ENCODE measurements around the gene KCTD17. TPM values are rescaled to one million over a fixed set of nuclear protein-coding genes. Genes with fewer than 3 reads are reported as not detected.

The KCTD17 gene
- total RNA-seq, 2 experiments from 2014 or later = 22.9 to 25.4 TPM

DNA sequence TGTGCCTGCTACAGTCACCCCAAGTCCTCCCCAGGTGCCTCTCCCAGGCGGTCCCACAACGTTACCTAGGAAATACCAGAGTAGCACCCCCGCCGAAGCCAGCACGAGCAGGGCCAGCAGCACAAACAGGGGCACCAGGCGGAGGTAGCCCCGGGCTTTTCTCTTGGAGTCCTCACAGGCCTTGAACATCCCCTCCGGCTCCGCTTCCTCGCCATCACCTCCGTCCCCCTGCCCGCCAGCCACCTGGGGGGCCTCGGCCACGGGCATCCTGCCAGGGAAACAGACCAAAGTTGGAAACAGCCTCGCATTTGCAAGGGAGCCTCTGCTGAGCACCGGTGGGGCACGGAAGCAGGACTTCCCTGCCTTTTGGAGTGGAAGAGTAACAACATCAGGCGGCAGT, 51.6 kb downstream of the KCTD17 start:
- Mint-ChIP-seq H3K27me3 (peaks cover 6% of the 10 kb centered on the region), H3K27ac (no peak overlapping the region), H3K9me3 (no peaks in the 10 kb centered on the region), H3K36me3 (no peaks in the 10 kb centered on the region), H3K4me3 (no peak overlapping the region), H3K4me1 (peaks cover 26% of the 10 kb centered on the region)
- DNase-seq = no peak

DNA sequence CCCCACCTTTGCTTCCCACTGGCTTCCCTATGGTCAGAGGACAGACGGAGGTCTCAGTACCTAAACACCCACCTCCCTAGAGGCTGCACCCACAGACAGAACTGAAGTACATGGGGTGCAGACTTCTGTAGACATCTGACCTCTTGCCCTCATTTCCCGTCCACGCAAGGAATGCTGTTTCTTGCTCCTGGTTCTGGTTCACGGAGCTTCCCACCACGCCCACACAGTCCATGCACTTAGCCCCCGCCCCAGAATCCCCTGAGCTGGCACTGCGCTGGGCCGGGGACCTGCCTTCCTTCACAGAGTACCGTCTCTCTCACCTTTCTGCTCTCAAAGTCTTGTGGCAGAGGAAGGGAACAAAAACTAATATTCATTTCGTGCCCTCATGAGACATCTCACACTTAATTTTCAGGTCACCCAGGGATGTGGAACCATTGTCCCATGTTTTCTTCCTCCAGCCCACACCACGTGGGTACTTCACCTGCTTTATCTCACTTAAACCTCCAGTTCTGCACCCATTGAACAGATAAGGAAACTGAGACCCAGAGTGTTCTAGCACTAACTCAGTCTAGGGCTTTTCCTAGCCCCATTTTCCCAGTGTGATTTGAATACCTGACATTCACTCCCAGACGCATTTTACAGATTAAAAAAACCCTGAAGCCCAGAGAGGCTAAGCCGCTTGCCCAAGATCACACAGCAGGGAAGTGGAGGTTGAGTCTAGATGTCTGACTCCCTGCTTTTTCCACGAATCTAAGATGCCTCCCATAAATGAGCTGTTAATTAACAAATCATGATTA, 52.3 kb downstream of the KCTD17 start:
- no peak overlapping the region for H3K27ac Mint-ChIP-seq
- H3K4me3 Mint-ChIP-seq = no peak overlapping the region
- H3K9me3 Mint-ChIP-seq = no peaks in the 10 kb centered on the region
- no peak for DNase-seq
- peaks cover 21% of the 10 kb centered on the region for H3K4me1 Mint-ChIP-seq
- H3K36me3 Mint-ChIP-seq = no peaks in the 10 kb centered on the region
- H3K27me3 Mint-ChIP-seq = peaks cover 6% of the 10 kb centered on the region

DNA sequence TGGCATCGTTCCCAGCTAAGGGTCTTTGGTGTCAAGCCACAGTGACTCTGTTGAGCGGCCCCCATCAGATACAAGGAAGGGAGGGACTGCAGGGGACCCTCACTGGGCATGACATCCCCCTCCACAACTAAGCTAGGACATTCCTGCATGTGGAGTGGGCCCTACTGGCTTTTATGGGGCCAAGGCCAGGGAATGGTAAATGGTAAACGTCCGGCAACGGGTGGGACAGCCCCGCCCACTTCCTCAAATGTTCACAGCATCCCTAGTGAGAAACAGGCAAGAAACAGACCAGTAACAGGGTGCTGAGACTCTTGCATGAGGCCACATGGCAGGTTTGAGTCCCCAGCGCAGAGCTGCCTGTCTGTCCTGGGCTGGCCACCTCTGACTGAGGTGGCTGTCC, 53.6 kb downstream of the KCTD17 start:
- no peak for DNase-seq
- Mint-ChIP-seq H3K27ac (no peak overlapping the region), H3K27me3 (peaks cover 6% of the 10 kb centered on the region), H3K36me3 (no peaks in the 10 kb centered on the region), H3K9me3 (no peaks in the 10 kb centered on the region), H3K4me1 (peaks cover 17% of the 10 kb centered on the region), H3K4me3 (no peak overlapping the region)

DNA sequence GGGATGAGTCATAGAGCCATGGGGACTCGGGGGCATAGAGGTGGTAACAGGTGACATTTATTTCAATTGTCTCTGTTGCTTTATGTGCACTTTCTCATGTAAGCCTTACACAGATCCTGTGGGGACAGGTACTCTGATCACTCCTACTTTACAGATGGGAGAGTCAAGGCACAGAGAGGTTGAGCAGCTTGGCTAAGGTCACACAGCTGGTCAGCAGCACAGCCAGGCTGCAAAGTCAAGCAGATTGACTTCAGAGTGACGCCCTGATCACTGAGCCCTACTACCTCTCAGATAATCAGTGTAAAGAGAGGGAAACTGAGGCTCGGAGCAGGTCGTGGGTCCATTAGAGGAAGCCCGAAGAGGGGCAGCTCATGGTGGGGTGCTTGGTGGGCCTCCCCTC, 54.4 kb downstream of the KCTD17 start:
- peaks cover 9% of the 10 kb centered on the region for H3K4me1 Mint-ChIP-seq
- no peak overlapping the region for H3K27ac Mint-ChIP-seq
- peaks cover 6% of the 10 kb centered on the region for H3K27me3 Mint-ChIP-seq
- no peak for DNase-seq
- no peak overlapping the region for H3K4me3 Mint-ChIP-seq
- no peaks in the 10 kb centered on the region for H3K9me3 Mint-ChIP-seq
- H3K36me3 Mint-ChIP-seq = no peaks in the 10 kb centered on the region

DNA sequence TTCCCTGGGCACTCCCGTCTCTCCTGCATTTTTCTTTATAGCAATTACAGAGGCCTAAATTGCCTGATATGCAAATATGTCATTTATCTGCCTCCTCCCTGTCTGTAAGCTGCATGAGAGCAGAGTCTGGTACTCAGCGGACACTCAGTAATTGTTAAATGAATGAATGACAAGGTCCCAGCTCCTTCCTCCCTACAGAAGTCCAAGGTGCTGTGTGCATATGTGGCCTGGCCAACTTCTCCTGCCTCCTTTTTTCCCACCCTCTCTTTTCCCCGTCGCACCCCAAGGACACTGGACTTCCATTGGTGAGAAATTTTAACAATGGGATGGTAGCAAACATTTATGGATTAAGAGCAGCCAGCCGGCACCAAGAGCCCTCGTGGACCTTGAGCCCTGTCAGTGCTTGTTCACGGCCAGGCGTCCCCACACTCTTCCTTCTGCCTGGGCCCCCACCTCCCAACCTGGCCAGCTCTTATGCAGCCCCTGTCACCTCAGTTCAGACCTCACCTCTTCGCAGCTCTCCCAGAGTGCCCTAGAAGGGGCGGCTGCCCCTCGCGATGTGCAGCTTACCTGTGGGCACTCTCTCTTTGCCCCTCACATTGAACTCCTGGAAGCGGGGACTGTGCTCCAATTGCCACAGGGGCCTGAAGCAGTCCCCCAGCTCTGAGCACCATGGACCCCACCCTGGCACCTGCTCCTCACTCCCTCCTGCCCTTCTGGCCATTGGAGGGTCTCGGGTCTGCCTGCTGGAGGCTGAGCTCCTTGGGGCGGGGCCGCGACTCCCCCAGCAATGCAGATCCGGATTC, 56.5 kb downstream of the KCTD17 start:
- no peaks in the 10 kb centered on the region for H3K9me3 Mint-ChIP-seq
- H3K27me3 Mint-ChIP-seq = peaks cover 6% of the 10 kb centered on the region
- DNase-seq = no peak
- no peaks in the 10 kb centered on the region for H3K36me3 Mint-ChIP-seq
- H3K27ac Mint-ChIP-seq = no peak overlapping the region
- H3K4me1 Mint-ChIP-seq = peaks cover 8% of the 10 kb centered on the region
- no peak overlapping the region for H3K4me3 Mint-ChIP-seq

DNA sequence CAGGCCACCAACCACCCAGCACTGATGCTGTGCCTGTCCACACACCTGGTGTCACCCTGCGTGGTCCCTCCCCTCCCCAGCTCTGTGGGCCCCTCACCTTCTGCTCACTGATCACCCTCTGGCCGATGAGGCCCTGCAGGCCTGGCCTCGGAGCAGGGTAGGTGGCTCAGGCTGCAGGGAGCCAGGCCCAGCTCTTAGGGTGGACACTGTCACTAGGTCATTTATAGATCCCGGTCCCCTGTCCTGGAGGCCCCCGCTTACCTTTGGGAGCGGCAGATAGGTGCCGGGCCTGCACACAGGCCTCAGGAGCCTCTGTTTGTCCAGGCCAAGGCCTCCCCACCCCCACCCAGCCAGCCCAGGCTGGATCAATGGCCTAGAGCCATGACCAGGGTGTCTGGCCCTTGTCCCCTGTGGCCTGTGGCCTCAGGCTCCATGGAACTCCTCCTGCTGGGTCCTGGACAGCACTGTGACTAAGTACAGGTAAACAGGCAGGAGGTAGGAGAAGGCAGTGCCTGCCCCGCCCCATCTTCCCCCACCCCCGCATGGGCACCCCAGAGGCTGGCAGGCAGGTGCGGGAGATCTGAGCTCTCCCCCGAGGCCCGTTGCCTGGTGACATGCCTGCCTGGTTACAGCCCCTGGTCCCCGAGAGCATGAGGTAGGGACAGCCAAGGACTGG, 57.8 kb downstream of the KCTD17 start, which contains the start of gene TMPRSS6:
TMPRSS6 (minus strand) TSS at position 472 of the 676 bp plus-strand sequence. CDS start 6,296 bp downstream, outside the sequence.
- peaks cover 8% of the 10 kb centered on the region for H3K4me1 Mint-ChIP-seq
- DNase-seq = no peak
- no peak within 1 kb of the TSS for H3K27ac Mint-ChIP-seq
- H3K36me3 Mint-ChIP-seq = no peaks in the 10 kb centered on the region
- peaks cover 1% of the 10 kb centered on the region for H3K27me3 Mint-ChIP-seq
- H3K9me3 Mint-ChIP-seq = no peaks in the 10 kb centered on the region
- no peak within 1 kb of the TSS for H3K4me3 Mint-ChIP-seq

DNA sequence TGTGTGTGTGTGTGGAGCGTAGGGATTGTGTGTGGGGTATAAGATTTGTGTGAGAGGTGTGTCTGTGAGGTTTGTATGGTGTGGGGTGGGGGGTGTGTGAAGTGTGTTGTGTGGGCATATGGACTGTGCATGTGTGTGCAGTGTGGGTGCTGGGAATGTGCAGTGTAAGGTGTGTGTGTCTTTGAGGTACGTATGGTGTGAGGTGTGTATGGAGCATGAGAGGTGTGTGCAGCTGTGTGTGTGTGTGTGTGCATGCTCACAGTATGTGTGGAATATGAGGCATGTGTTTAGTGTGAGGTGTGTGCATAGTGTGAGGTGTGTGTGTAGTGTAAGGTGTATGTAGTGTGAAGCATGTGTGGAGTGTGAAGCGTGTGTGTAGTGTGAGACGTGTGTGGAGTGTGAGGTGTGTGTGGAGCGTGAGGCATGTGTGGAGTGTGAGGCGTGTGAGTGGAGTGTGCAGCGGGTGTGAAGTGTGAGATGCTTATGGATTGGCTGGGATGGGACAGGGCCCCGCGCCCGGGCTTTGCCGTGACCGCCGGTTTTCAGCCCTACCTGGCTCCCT, 59.7 kb downstream of the KCTD17 start:
- Mint-ChIP-seq H3K27ac (no peak overlapping the region), H3K9me3 (no peaks in the 10 kb centered on the region), H3K4me3 (no peak overlapping the region), H3K4me1 (peaks cover 11% of the 10 kb centered on the region), H3K27me3 (no peaks in the 10 kb centered on the region), H3K36me3 (peaks cover 2% of the 10 kb centered on the region)
- no peak for DNase-seq

DNA sequence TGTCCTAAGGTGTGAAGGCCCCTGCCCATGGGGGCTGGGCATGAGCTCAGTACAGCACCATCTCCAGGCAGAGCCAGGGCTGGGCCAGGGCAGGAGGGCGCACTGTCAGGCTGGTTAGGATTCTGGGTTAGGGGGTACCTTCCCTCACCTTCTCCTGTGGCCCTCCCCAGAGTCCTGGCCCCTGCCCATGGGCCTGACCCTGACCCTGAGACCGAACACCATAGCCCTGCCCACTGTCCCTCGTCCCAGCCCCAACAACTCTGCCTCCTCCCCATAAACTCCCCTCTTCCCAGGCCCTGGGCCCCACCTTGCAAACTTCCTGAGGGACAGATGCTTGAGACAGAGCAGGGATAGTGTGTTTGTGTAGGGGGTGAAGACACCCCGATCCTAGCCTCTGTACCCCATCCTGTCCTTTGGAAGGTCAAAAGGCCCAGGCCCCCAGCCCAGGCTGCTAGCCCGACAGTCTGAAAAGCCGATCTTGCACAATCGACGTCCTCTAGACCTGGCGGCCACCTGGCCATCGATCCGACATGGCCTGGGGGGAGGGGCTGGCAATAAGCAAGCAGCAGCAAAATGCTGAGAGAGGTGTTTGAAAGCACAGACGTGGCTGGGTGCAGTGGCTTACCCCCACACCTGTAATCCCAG, 60.7 kb downstream of the KCTD17 start:
- H3K4me1 Mint-ChIP-seq = peaks cover 12% of the 10 kb centered on the region
- no peak overlapping the region for H3K4me3 Mint-ChIP-seq
- H3K27me3 Mint-ChIP-seq = no peaks in the 10 kb centered on the region
- no peak overlapping the region for H3K27ac Mint-ChIP-seq
- no peak for DNase-seq
- no peaks in the 10 kb centered on the region for H3K9me3 Mint-ChIP-seq
- peaks cover 4% of the 10 kb centered on the region for H3K36me3 Mint-ChIP-seq

Other genes starting within 250 kb of the KCTD17 start
- not detected for gene PVALB, start 234.7 kb upstream of the KCTD17 start, total RNA-seq
- 1 to 10 TPM; 2.3 to 2.5 TPM for gene NCF4, start 190.7 kb upstream of the KCTD17 start, total RNA-seq
- under 1 TPM; 0.14 to 0.31 TPM for gene CSF2RB, start 138.1 kb upstream of the KCTD17 start, total RNA-seq
- gene TST, start 32.3 kb upstream of the KCTD17 start, total RNA-seq = under 1 TPM; 0.68 to 0.80 TPM
- gene MPST, start 32.0 kb upstream of the KCTD17 start, total RNA-seq = 1 to 10 TPM; 5.5 to 5.6 TPM
- gene TMPRSS6, start 58.0 kb downstream of the KCTD17 start, total RNA-seq = 1 to 10 TPM; 1.8 to 2.0 TPM
- gene IL2RB, start 98.2 kb downstream of the KCTD17 start, total RNA-seq = 100 to 1,000 TPM; 148 to 149 TPM
- gene C1QTNF6, start 136.5 kb downstream of the KCTD17 start, total RNA-seq = 1 to 10 TPM; 2.7 to 3.2 TPM
- gene SSTR3, start 160.7 kb downstream of the KCTD17 start, total RNA-seq = 1 to 10 TPM; 7.1 to 7.4 TPM
- gene RAC2, start 192.5 kb downstream of the KCTD17 start, total RNA-seq = 100 to 1,000 TPM; 518 to 528 TPM
- 10 to 100 TPM; 16.6 to 17.3 TPM for gene CYTH4, start 230.8 kb downstream of the KCTD17 start, total RNA-seq

Data from activated naive CD8-positive, alpha-beta T cell treated with anti-CD3 and anti-CD28 coated beads for 36 hours (primary cell).